GM12801 (cell line): ENCODE results near the gene SRRM2.

Experiments
- TF ChIP-seq, protein P1 (sequence below): IDR thresholded peaks from one replicate; pipeline ENCODE4 v1.5.1; 2011; ENCODE audit warnings: control low read depth; ENCODE audit not compliant: insufficient read length; ENCODE audit errors: extremely low read depth

The SRRM2 gene

DNA sequence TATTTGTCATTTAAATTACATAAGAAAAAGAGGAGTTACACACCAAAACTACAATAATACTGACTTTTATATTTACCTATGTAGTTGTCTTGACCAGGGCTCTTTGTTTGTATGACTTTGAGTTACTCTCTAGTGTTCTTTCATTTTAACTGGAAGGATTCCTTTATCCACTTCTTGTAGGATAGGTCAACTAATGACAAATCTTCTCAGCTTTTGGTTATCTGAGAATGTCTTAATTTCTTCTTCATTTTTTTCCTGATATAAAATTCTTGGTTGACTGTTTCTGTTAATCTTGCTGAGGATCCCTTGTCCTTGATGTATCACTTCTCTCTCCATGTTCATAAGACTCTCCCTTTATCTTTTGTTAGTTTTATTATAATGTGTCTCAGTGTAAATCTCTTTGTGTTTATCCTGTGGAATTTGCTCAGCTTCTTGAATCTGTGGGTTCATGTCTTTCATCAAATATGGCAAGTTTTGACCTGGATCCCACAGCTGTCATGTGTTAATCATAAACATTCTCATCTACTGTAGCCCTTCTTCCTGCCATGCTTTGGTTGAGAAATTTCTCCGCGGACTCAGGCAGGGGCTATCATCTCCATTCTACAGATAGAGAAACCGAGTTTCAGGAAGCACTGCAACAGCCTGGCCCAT, 51.2 kb downstream of the SRRM2 start:
- TF ChIP-seq, protein P1, sequence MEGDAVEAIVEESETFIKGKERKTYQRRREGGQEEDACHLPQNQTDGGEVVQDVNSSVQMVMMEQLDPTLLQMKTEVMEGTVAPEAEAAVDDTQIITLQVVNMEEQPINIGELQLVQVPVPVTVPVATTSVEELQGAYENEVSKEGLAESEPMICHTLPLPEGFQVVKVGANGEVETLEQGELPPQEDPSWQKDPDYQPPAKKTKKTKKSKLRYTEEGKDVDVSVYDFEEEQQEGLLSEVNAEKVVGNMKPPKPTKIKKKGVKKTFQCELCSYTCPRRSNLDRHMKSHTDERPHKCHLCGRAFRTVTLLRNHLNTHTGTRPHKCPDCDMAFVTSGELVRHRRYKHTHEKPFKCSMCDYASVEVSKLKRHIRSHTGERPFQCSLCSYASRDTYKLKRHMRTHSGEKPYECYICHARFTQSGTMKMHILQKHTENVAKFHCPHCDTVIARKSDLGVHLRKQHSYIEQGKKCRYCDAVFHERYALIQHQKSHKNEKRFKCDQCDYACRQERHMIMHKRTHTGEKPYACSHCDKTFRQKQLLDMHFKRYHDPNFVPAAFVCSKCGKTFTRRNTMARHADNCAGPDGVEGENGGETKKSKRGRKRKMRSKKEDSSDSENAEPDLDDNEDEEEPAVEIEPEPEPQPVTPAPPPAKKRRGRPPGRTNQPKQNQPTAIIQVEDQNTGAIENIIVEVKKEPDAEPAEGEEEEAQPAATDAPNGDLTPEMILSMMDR, result no peak

GRCh38 chr16:2804728-2805127, 52.3 kb downstream of the SRRM2 start:
- TF ChIP-seq, protein P1, result no peak

DNA sequence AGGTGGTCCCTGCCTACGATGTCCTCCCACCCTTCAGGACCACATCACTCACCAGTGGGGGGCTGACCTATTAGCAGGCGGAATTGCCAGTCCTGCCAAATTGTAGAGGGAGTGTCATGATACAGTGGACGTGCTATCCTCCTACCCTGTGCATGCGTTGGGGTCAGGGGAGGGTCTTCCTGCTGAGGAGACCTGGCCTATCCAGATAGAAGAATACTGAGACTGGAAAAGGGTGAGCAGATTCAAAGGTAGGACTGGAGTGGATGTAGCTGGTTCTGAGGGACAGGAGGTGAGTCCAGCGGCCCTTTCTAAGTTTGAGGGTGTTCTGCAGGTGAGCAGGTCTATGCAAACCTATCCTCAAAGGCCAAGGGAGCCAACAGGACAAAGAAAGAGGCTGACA, 53.8 kb downstream of the SRRM2 start:
- TF ChIP-seq, protein P1, result no peak

GRCh38 chr16:2808181-2808580, 55.7 kb downstream of the SRRM2 start:
- TF ChIP-seq, protein P1, result no peak

DNA sequence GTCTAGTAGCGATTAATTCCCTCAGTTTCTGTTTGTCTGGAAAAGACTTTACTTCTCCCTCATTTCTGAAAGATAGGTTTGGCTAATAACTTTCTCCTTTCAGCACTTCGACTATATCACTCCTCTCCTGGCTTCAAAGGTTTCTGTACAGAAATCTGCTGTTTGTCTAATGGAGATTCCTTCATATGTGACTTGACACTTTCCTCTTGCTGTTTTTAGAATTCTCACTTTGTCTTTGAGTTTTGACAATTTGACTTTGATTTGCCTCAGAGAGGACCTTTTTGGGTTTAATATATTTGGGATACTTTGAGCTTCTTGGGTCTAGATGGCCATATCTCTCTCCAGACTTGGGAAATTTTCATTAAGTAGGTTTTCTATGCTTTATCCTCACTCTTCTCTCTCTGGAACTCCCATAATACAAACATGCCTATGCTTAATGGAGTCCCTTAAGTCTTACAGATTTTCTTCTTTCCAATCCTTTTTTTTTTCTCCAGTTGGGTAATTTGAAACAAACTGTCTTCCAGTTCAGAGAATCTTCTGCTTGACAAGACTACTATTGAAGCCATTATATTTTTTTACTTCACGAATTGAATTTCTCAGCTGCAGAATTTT, 56.8 kb downstream of the SRRM2 start:
- TF ChIP-seq, protein P1, result no peak

DNA sequence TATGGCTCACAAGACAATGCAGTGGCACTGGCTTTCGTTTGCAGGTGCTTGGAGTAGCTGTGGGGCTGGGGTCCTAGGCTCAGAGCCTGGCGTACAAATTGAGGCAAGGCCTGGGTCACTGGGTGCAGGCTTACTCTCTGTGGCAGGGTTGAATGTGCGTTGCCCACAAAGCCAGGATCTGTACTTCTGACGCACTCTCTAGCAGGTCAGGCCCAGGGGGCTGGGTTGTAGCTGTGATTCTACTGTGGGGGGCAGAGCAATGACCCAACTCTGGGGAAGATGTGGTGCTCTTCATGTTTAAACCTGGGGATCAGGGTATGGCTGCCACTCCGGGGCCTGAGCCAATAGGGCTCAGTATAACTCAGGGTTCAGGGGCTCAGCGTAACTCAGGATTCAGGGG, 58.2 kb downstream of the SRRM2 start:
- TF ChIP-seq, protein P1, result no peak

DNA sequence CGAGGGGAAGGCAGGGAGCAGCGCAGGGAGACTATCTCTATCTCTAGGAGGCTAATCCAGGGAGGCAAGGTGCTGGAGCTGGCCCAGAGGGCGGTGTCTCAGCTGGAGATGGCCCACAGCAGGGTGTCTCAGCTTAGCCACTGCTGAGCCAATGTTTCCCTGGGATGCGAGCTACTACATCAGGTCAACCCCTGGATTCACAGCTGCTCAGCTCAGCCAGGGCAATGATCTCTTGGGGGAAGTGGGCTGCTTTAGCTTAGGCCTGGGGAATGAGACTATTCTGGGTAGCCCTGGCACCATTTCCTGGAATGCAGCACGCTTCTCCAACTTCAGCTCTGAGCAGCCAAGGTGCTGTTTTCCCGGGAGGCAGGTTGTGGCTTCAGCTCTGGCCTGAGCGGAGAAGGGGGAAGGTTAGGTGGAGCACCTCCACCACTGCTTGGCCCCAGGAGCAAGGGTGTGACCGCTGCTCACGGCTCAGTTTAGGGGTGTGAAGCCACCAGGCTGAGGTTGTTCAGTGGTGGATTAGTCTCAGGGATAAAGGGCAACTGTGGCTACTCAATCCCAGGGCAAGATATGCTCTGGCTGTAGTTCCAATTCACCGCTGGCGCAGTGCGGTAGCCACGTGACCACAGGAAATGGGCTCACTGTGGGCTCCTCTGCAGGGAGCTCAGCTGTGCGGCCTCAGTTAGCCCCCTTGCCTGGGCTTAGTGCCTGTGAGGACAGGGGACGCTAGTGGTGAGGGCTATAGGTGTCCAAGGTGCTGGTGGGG, 59.4 kb downstream of the SRRM2 start:
- TF ChIP-seq, protein P1, result no peak
